HG03442 (cell line): ENCODE measurements around the gene GDI2.
"Not testable (repeated sequence)": the region's sequence is repeated elsewhere in the genome, so short reads cannot be mapped to it uniquely, and the experiment has no call there.

Source experiments
- ATAC-seq: cut with Tn5 transposase; IDR thresholded peaks from one replicate; pipeline ENCODE4 v1.9.1; 2021; ENCODE audit warnings: mild to moderate bottlenecking, moderate library complexity; ENCODE audit not compliant: unreplicated experiment

Gene GDI2

GRCh38 chr10:5788969-5789368 is 24.3 kb downstream of the GDI2 start:
- no peak for ATAC-seq

- no peak for ATAC-seq
These were observed 29.9 kb downstream of the GDI2 start for GRCh38 chr10:5783300-5783699.

- ATAC-seq, result no peak
These were observed 31.1 kb downstream of the GDI2 start for GRCh38 chr10:5782174-5782573.

- ATAC-seq, result no peak
These were observed 33.5 kb downstream of the GDI2 start for GRCh38 chr10:5779730-5780129.

- ATAC-seq, result not testable (repeated sequence)
These were observed 35.5 kb downstream of the GDI2 start for GRCh38 chr10:5777758-5778157.

GRCh38 chr10:5776881-5777197 is 36.4 kb downstream of the GDI2 start:
- no peak for ATAC-seq

GRCh38 chr10:5776136-5776880 is 36.9 kb downstream of the GDI2 start:
- ATAC-seq, result no peak

- ATAC-seq, result no peak
These were observed 37.5 kb downstream of the GDI2 start for GRCh38 chr10:5775685-5776084.

GRCh38 chr10:5774987-5775620 is 38.1 kb downstream of the GDI2 start:
- ATAC-seq, result no peak

GRCh38 chr10:5766189-5766588 is 47.0 kb downstream of the GDI2 start:
- no peak for ATAC-seq

GRCh38 chr10:5765617-5766016 is 47.6 kb downstream of the GDI2 start:
- no peak for ATAC-seq

- no peak for ATAC-seq
These were observed 48.6 kb downstream of the GDI2 start for GRCh38 chr10:5764422-5765297.

- ATAC-seq, result no peak
These were observed 50.7 kb downstream of the GDI2 start for GRCh38 chr10:5762531-5762930.

GRCh38 chr10:5761220-5761619 is 52.0 kb downstream of the GDI2 start:
- ATAC-seq, result no peak

- ATAC-seq, result no peak
These were observed 52.7 kb downstream of the GDI2 start for GRCh38 chr10:5760515-5760914.

GRCh38 chr10:5758927-5759326 is 54.3 kb downstream of the GDI2 start:
- no peak for ATAC-seq

GRCh38 chr10:5757766-5758517 is 55.3 kb downstream of the GDI2 start:
- ATAC-seq, result no peak

GRCh38 chr10:5752301-5752871 is 60.8 kb downstream of the GDI2 start:
- ATAC-seq, result no peak

- no peak for ATAC-seq
These were observed 61.5 kb downstream of the GDI2 start for GRCh38 chr10:5751601-5752253.

GRCh38 chr10:5748394-5748803 is 64.8 kb downstream of the GDI2 start:
- no peak for ATAC-seq
